Activated CD4-positive, alpha-beta T cell treated with anti-CD3 and anti-CD28 coated beads, Interleukin-2, amount 50 U/mL, for 24 hours (primary cell): ENCODE results near the gene SUGCT.
"Not testable (repeated sequence)": the region's sequence is repeated elsewhere in the genome, so short reads cannot be mapped to it uniquely, and the experiment has no call there.

Experiments used
- DNase-seq, 2 donors: peaks; one replicate each; pipeline ENCODE4 v3.0.0-alpha.2; 2020; ENCODE audit warnings: low read depth in 1 of 2, low spot score in 1 of 2

Gene SUGCT

DNA sequence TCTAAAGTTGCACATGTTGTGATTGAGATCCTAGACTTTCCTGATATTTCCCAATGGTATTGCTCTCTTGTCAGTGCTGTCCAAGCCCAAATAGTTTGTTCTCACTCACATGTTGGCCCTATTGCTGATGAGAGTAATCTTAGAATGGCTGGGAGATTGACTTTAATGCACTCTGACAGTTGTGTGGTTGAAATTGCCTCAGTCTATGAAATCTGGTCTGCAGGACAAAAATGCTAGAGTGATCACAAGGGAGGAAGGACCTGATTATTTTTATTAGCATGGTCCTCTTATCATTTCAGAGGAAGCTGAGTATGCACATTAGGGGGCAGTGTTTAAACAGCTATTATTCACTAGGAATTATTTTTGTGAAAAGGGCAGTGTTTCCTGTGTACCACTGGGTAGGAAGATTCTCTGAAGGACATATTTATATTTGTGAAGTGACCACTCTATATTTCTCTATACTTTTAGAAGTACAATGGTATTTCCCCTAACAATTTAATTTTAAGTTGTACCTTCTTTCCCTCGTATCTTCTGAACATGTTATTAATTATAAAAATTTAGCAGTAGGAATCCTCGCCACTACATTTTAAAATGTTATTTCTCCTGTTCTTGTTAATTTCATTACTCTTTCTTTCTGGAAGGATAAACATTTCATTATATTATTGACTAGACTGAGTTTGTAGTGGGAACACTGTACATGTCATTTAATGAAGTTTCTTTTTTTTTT is 64.4 kb downstream of the SUGCT start:
- no peak for DNase-seq

DNA sequence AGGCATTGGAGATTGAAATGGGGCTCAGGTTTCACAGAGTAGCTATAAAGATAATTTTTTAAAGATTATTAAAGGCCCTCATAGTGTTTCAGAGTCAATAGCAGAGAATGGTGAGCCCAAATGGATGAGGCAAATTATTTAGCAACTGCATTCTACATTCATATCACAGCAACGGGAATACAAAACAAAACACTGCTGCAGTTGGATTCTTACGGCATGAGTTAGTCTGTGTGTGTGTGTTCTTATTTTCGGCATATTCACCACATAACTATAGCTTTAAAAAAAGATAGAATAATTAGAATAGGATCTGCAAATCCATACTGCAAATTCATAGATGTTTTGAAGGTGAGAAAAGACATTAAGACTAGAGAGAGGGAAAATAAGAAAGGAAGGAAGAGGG is 66.0 kb downstream of the SUGCT start:
- no peak for DNase-seq

DNA sequence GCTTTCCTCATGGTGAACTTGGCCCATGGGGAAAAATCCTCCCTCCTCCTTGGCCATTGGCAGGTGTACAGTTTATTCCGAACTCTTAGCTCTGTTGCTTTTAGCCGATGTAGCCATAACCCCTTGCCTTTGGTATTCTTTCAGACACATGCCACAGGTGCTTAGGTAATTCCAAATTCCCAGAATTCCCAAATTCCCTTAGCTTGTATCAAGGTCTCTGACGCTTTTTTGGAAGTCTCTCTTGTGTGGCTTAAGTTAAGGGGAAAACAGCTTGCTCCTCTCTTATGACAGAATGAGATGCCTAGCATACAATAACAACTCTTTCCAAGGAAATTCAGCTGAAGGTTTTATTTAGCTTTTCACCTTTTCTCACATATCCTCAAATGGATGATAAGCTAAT is 68.0 kb downstream of the SUGCT start:
- no peak for DNase-seq

DNA sequence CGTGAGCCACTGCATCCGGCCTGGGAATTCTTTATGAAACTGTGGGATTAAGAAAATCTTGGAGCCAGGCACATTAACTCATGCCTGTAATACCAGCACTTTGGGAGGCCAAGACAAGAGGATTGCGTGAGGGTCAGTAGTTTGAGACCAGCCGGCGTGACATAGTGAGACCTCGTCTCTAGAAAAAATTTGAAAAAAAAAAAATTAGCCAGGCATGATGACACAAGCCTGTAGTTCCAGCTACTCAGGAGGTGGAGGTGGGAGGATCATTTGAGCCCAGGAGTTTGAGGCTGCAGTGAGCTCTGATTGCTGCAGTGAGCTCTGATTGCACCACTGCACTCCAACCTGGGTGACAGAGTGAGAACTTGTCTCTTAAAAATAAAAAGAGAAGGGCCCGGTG is 69.8 kb downstream of the SUGCT start:
- DNase-seq, result no peak

DNA sequence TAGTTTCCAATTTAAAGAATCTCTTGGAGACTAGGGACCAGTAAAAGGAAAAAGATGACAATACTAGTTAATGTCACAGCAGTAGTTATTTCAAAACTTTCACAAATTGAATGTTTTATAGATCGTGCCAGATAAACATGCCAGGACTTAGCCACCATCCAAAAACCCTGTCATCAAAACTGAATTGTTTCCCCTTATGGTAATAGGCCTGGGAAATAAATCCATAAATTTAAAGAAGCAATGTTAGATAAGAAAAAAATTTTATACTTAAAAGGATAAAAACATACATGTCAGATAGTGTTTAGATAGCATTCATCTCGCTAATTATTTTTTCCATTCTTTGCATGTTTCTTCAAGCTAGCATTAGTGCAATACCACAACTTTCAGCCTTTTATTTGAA is 71.2 kb downstream of the SUGCT start:
- no peak for DNase-seq

DNA sequence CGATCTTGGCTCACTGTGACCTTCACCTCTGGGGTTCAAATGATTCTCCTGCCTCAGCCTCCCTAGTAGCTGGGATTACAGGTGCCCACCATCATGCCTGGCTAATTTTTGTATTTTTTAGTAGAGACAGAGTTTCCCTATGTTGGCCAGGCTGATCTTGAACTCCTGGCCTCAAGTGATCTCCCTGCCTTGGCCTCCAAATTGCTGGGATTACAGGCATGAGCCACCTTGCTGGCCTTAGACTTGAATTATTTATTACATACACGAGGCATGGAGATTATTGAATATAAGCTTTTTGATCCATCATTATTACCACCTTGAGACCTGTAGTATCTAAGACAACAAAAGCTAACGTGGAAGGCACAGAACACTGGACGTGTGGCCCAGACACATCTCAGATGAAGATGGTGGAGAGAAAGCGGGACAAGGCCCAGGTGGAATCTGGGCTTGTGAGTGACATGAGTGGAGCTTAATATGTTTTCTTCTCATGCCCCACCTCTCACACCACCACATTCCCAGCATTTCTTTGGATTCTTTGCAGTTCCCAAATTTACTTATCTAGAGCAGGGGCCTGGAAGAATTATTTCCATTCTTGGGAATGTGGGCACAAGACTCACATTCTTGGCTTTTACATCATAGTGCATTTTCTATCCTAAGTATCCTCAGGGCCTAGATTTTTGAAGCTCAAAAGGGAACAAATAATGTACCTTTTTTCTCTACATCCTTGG is 76.6 kb downstream of the SUGCT start:
- DNase-seq, result no peak

DNA sequence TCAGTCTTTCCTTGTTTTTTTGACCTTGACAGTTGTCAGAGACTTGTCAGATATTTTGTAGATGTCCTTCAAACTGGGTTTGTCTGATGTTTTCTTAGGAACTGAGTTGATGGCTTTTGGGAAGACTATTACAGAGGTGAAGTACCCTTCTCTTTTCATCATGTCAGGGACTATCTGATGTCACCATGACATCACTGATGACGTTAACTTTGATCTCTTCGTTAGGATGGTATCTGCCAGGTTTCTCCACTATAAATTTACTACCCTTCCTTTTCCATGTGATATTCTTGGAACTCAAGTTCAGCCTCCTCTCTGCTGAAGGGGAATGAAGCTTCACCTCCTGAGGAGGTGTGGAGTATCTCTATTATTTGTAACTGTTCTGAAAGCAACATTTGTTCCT is 78.5 kb downstream of the SUGCT start:
- DNase-seq, result no peak

DNA sequence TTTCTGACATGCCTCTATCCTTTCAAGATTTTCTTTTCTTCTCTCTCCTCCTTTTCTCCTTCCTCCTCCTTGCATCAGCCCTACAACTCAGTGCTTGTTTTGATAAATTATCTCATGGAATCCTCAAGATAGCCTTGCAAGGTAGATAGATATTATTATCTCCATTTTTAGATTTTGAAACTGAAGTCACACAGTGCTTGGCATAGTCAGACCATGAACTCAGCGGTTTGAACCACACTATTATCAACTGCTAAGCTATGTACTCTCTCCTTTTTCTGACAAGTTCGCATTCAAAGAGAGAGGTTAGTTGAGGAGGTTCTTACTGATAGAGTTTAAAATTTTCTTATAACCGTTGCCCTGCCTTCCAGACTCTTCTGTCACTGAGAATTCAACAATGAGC is 79.1 kb downstream of the SUGCT start:
- no peak for DNase-seq

DNA sequence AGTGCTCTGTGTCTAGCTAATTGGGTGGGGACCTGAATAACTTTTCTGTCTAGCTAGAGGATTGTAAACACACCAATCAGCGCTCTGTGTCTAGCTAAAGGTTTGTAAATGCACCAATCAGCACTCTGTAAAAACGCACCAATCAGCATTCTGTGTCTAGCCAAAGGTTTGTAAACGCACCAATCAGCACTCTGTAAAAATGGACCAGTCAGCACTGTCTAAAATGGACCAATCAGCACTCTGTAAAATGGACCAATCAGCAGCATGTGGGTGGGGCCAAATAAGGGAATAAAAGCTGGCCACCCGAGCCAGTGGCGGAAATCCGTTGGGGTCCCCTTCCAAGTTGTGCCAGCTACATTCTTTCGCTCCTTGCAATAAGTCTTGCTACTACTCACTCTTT is 83.8 kb downstream of the SUGCT start:
- not testable (repeated sequence) for DNase-seq

DNA sequence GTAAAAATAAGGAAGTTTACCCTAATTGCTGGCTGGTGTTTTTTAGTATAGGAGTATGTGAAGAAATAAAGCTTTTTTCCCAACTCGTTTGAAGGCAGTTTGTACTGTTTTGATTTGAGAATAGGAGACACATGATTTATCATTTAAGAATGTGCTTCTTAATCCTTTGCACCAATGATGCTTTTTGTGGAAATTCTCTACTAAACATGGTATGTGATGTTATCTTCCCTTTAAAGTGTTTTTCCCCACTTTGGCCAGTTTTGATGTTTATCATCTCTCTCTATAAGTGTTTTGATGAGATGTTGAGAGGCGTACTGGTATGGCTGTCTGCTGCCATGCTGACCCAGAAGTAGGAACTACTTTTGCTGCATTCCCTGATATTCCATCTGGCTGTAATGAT is 85.1 kb downstream of the SUGCT start:
- no peak for DNase-seq

DNA sequence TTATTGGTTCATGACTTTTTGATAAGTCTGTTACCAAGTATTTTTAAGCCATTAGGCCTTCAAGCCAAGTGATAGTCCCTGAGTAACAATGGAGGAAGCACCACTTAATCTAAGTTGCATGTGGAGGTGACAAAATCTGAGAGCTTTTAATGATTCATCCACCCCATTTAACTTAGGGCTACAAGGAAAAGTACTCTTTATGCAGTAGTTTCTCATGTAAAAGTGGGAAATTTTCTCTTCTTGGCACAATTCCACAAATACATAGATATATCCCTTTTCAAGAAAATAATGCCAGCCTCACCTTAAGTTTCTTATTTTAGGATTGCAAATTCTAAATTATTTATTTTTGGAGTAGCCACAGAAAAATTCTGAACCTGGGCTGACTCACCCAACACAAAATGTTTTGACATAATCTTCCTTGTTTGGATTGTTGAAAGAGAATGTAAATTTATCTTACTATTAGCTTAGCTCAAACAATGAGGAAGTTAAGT is 85.7 kb downstream of the SUGCT start:
- DNase-seq, result no peak

DNA sequence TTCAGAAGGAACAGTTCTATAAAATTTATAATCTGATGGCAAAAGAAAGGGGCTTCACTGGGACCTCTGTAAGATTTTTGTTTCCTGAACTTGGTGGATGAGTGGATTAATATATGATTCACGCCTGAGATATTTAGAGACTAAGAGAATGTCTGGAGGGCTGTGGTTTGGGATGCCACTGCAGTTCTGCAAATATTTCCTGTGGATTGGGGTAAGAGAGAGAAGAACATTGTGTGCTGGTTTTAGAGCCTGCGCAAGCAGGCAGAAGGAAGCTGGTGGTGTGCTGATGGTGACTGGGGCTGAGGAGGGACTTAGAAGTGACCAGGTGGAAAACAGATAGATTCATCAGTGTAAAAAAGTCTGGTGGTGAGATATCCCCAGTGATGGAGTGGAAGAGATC is 87.0 kb downstream of the SUGCT start:
- no peak for DNase-seq

DNA sequence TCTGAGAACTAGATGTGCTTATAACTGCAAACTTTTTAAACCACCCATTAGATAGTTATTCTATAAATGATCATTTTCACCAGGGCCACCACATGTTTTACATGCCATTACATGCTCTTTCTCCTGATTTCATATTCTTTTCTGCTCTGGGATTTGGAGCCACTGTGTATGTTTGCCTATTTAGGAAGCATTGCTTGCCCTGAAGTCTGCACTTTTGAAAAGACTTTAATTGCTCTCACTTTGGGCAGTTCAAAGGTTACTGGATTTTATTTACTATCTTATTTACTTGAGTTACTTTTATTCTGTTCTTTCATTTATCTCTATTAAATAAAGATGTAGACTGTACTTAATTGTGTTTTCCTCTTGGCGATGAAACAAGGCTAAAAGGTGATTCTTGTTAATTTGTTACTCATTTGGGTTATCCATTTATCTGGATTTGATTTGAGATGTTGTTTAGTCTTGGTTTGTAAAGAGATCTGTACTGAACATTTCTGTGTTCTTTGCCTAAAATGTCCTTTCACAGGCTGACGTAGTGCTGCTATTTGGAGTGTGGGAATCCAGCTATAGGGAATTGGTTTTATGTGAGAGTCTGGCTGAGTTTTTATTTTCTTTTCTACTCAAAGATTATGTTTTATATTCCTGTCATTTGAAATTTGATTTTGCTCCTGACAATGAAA is 88.8 kb downstream of the SUGCT start:
- no peak for DNase-seq

DNA sequence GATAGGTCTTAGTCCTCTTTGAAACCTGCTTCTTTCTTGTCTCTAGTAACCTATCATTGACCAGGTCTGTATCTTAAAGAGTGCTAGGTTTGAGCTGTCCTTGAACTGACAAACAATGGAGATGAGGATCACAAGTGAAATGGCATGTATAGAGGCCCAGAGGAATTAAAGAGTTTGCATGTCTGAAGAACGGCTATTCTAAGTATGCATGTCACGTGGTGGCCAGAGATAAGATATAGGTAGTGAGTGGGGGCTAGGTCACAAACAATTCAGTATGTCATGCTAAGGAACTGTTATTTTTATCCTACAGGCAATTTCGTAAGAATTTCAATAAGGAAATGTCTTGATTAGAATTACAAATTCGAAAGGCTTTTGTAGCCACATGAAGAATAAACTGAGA is 95.3 kb downstream of the SUGCT start:
- DNase-seq, result no peak

DNA sequence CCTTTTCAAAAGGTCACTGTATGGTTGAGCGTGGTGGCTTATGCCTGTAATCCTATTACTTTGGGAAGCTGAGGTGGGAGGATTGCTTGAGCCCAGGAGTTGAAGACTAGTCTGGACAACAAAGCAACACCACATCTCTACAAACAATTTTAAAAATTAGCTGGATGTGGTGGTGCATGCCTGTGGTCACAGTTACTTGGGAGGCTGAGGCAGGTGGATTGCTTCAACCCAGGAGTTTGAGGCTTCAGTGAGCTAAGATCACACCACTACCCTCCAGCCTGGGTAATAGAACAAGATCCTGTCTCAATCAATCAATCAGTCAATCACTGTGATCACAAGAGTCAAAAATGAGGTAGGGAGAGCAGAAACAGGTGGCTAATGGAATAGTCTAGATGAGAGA is 97.0 kb downstream of the SUGCT start:
- DNase-seq, result no peak

DNA sequence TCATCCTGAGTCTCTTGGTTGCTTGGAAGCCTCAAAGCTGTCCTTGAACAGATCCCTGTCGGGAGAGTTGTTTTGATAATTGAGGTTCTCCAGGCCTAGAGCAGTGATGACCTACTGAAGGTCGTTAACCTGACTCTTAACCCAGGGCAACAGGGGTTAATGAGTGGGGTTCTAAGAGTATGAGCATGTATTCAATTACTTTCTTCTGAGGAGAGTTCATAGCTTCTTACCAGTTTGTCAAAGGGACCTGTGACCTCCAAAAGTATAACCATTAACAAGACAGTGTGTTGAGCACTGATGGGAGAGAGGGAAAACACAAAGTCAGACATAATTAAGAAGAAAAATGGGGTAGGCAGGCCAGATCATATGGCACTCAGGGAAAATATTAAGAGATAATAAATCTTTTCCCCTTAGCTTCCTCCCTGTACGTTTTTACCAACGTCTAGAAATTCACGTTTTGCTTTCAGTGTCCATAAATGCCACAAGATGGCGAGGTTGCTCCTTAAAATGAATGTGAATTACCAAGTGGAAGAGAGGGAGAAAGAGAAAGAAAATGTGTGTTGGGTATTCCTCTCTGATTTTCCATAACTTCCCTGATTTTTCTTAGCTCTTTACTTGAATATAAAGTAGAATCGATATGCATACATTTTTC is 97.6 kb downstream of the SUGCT start:
- DNase-seq, result no peak

DNA sequence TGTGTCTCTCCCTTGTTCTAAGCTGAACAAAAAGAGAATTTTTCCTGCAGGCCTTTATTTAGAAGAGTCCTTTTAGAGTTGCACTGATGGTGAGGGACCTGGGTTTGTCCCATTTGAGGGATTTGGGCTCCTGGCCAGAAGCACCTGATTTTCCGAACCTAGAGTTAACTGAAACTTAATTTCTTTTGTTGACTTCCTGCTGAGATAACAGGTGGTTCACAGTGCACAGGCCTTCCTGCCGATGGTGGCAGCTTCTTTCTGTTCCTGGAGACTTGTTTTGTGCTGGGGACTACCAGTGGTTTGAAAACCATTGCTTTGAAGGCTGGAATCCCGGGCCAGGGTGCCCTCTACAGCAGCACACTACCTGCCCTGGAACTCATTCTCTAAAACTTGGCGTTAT is 99.2 kb downstream of the SUGCT start:
- DNase-seq, result no peak

DNA sequence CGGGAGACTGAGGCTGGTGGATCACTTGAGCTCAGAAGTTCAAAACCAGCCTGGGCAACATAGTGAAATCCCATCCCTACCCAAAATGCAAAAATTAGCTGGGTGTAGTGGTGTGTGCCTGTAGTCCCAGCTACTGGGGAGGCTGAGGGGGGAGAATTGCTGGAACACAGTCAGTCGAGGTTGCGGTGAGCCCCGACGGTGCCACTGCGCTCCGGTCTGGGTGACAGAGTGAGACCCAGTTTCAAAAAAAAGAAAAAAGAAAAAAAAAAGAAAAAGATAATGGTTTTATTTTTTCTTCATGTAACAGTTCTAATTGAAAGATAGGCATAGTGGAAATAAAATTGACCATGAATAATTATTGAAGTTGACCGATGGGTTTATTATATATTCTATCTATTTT is 99.9 kb downstream of the SUGCT start:
- DNase-seq, result no peak

DNA sequence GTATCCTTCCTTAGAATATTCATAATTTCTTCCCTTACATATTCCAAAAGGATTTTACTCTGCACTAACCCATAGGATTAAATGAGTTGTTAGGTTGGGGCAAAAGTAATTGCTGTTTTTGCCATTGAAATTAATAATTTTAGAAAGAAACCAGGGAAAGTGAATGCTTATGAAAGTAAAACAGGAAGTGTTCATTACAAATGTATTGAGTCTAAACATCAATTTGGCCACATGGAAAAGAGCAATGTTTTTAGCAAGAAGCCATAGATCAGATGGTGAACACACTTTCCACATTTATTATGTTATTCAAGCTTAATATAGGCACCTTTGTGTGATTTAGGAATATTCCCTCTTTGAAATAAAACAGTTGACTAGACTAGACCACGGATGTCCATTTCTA is 102.9 kb downstream of the SUGCT start:
- DNase-seq, result no peak

DNA sequence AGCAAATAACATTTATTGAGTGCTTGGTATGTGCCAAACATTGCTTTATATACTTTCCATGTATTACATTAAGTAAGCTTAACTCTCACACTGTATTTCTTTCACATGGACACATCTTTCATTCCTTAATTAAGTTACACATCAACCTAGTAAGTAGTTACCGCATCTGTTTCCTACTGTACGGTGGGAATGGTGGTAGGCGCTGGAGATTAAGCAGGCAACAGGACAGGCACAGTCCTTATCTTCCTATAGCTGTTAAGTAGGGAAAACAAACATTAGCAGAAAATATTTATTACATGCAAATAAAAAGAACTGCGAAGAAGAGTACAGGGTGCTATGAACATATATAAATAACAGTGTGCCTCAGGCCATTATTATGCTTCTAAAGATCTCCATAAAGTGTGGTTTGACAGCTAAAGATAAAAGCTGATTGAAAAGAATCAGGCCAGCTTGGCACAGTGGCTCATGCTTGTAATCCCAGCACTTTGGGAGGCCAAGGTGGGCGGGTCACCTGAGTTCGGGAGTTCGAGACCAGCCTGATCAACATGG is 105.0 kb downstream of the SUGCT start:
- DNase-seq, result no peak

DNA sequence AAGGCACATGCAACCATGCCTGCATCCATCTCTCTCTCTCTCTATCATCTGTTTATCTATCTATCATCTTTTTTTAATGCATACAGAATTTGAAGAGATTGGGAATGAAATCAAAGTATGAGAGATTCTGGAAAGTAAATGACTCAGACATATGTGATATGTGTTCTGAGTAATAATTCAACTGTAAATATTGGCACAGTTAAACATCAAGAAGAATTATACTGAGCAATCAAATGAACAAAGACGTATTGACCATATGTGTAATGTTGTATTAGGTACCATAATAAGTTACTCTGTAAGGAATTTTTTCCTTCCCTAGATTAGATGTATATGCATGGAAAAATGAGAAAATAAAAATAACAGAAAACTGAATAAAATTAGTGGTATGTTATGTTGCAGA is 108.3 kb downstream of the SUGCT start:
- DNase-seq, result no peak
